ENCODE results near the gene POLA1. TPM values are rescaled to one million over a fixed set of nuclear protein-coding genes. Genes with fewer than 3 reads are reported as not detected.

POLA1 gene
- polyA plus RNA-seq, 1 donor from 2014 or later = 5.8 TPM

GRCh38 chrX:24902806-24903205, 209.1 kb downstream of the POLA1 start:
- H3K4me2 ChIP-seq (ENCODE audit: low read length) = no peak overlapping the region
- H3K27me3 ChIP-seq (ENCODE audit: insufficient read depth, low read depth, low read length) = no peaks in the 10 kb centered on the region

GRCh38 chrX:24918715-24919114, 225.0 kb downstream of the POLA1 start:
- Histone ChIP-seq H3K9me2 (ENCODE audit: insufficient read depth, low read length) (no peaks in the 10 kb centered on the region), H3K9me3 (ENCODE audit: low read length) (no peaks in the 10 kb centered on the region), H2AFZ (ENCODE audit: low read depth, low read length) (no peak overlapping the region), H3K79me2 (replicated peaks; ENCODE audit: insufficient read depth, low read length) (no peaks in the 10 kb centered on the region), H4K20me1 (ENCODE audit: insufficient read depth) (no peaks in the 10 kb centered on the region), H3K4me2 (ENCODE audit: low read length) (no peak overlapping the region), H3K27ac (ENCODE audit: low read length) (no peak overlapping the region), H3K9ac (ENCODE audit: low read length) (no peak overlapping the region), H3K27me3 (ENCODE audit: insufficient read depth, low read depth, low read length) (no peaks in the 10 kb centered on the region), H3K36me3 (ENCODE audit: insufficient read depth, low read length) (no peaks in the 10 kb centered on the region), H3K4me3 (ENCODE audit: low read length) (no peak overlapping the region), H3F3A (ENCODE audit: insufficient read depth, low read length, poor library complexity, severe bottlenecking) (no peaks in the 10 kb centered on the region)
- TF ChIP-seq EP300 (conservative IDR thresholded peaks at IDR 0.05; ENCODE audit: poor library complexity, severe bottlenecking) = no peak
- TF ChIP-seq SMC3 (conservative IDR thresholded peaks at IDR 0.05; ENCODE audit: poor library complexity) = no peak
- TF ChIP-seq EZH2 (IDR thresholded peaks at IDR 0.05; ENCODE audit: borderline replicate concordance, insufficient read depth, low read length, poor library complexity, severe bottlenecking) = no peak
- no peak for TF ChIP-seq REST (IDR thresholded peaks at IDR 0.05; ENCODE audit: borderline replicate concordance)
- no peak for TF ChIP-seq CTCF (IDR thresholded peaks at IDR 0.05; ENCODE audit: poor library complexity, severe bottlenecking)
- no peak for TF ChIP-seq RAD21 (conservative IDR thresholded peaks at IDR 0.05)
- TF ChIP-seq MXI1 (conservative IDR thresholded peaks at IDR 0.05; ENCODE audit: poor library complexity, severe bottlenecking) = no peak
- TF ChIP-seq TAF1 (IDR thresholded peaks at IDR 0.05; ENCODE audit: low read depth) = no peak
- TF ChIP-seq POLR2AphosphoS5 (IDR thresholded peaks at IDR 0.05) = no peak

More at GRCh38 chrX:24902806-24903205, 209.1 kb downstream of the POLA1 start:
- H3F3A ChIP-seq (ENCODE audit: insufficient read depth, low read length, poor library complexity, severe bottlenecking) = no peaks in the 10 kb centered on the region
- H3K36me3 ChIP-seq (ENCODE audit: insufficient read depth, low read length) = no peaks in the 10 kb centered on the region
- TF ChIP-seq EZH2 (IDR thresholded peaks at IDR 0.05; ENCODE audit: borderline replicate concordance, insufficient read depth, low read length, poor library complexity, severe bottlenecking) = no peak
- TF ChIP-seq MXI1 (conservative IDR thresholded peaks at IDR 0.05; ENCODE audit: poor library complexity, severe bottlenecking) = no peak
- TF ChIP-seq TAF1 (IDR thresholded peaks at IDR 0.05; ENCODE audit: low read depth) = no peak
- no peak overlapping the region for H3K27ac ChIP-seq (ENCODE audit: low read length)
- H4K20me1 ChIP-seq (ENCODE audit: insufficient read depth) = no peaks in the 10 kb centered on the region
- H3K79me2 ChIP-seq (replicated peaks; ENCODE audit: insufficient read depth, low read length) = no peaks in the 10 kb centered on the region
- no peaks in the 10 kb centered on the region for H3K9me3 ChIP-seq (ENCODE audit: low read length)
- no peaks in the 10 kb centered on the region for H3K9me2 ChIP-seq (ENCODE audit: insufficient read depth, low read length)
- H2AFZ ChIP-seq (ENCODE audit: low read depth, low read length) = no peak overlapping the region
- H3K4me3 ChIP-seq (ENCODE audit: low read length) = no peak overlapping the region
- H3K9ac ChIP-seq (ENCODE audit: low read length) = no peak overlapping the region
